Measurements from ENCODE around the gene ADAMTS17.

The ADAMTS17 gene

DNA sequence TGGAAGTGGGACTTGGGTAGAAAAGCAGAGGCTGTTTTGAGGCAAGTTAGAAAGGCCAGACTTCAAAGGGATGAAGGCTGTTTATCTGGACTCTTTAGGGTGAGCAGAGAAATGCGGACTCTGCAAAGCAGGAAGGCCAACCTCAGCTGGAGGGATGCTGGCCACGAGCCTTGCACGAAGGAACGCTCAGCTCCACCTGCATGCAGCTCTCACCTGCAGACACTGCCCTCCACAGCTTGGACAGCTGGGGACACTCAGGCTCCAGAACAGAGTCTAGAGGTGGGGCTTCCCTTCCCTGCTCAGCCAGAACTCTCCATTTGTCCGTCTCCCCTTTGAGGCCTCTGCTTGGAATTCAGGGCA, 229.7 kb downstream of the ADAMTS17 start:
- no peak for DNase-seq (ENCODE audit: low spot score)

DNA sequence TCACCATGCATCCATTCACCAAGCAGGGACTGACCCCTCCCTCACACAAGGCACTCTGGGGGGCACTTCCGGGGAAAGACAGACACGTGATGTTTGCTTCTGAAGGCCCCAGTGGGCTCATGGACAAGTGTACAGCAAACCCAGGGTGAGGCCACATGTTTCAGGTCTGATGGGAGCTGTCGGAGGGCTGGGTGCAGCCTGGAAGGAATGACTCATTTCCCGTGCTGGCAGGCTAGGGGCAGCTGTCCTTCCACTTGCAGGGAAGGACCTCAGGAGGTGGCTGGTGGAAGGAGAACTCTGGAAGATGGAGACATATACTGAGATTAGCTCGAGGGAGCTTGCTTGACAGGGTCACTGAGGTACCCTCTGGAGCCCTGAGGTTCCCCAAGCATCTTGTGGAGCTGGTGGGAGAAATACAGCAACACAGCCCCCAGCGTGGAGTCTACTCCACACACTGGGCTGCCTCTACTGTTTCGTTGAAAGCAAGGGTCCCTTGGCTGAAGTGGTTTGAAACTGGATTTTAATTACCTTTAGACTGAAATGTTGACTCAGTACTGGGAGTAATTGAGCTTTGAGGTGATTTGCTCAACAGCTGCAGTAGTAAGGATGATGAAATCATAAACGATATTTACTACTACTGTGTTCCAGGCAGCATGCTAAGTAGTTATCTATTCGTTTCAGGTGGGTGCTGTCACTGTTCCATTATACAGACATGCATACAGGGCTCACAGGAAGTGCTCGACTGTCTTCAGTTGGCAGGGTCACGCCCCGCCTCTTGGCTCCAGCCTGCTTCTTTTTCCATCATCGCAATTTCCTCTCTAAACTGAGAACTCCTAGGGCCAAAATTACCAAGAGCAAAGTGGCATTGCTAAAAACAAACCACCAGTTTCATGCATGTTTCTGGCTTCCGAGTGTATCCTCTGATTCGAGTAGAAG, 230.4 kb downstream of the ADAMTS17 start:
- peak; percentile 70 for DNase-seq (ENCODE audit: low spot score)

DNA sequence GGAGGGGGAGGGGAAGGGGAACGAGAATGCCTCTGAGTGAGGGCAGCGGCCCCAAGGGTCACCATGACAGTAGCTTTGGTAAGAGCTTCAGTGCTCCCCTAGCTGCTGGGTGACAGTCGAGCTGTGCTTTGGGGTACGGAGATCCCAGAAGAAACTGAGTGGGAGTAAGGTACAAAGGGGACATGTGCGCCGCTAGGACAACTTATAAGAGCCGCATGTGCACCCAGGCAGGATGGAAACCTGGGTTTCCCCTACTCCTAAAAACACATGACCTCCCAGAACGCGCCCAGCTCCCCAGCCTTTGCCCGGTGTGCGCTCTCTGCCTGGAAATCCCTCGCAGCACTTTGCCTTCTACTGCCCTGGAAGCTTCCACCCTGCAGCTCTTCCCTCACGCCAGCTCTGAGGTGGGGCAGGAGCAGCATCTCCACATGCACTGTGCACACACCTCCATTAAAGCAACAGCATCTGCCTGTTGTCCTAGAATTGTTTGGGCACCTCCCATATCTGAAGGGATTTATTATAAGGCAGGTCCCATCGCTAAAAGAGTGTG, 232.2 kb downstream of the ADAMTS17 start:
- DNase-seq (ENCODE audit: low spot score), result no peak

DNA sequence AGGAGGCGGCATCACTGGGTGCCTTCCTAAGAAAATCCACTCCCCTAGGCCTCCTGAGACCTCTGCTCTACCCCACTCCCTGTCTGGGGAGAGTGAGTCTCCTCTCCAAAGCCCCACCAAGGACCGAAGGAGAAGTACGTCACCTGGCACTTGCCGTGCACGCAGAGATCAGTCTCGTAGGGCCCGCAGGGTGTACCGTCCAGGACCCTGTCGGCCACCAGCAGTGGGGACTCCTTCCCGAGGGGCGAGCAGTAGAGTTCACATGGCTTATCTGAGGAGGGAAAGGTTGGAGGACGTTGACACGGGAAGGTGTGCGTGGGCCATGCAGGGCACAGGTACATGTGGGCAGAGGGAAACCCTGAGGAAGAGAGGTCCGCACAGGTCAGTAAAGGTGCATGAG, 232.9 kb downstream of the ADAMTS17 start:
- DNase-seq (ENCODE audit: low spot score), result no peak

DNA sequence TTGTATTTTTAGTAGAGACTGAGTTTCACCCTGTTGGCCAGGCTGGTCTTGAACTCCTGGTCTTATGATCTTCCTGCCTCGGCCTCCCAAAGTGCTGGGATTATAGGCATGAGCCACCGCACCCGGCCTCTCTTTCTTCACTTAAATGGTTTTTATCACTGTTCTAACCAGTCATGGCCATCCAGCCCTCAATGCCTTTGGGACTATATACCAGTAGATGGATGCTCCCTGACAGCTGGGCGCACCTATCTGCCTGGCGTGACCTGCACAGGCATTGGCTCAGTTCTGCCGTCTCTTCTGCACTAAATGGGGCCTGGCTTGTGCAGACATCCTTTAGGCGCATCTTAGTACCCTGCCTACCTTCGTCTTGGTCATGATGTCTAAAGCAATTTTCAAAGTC, 233.4 kb downstream of the ADAMTS17 start:
- DNase-seq (ENCODE audit: low spot score), result no peak

DNA sequence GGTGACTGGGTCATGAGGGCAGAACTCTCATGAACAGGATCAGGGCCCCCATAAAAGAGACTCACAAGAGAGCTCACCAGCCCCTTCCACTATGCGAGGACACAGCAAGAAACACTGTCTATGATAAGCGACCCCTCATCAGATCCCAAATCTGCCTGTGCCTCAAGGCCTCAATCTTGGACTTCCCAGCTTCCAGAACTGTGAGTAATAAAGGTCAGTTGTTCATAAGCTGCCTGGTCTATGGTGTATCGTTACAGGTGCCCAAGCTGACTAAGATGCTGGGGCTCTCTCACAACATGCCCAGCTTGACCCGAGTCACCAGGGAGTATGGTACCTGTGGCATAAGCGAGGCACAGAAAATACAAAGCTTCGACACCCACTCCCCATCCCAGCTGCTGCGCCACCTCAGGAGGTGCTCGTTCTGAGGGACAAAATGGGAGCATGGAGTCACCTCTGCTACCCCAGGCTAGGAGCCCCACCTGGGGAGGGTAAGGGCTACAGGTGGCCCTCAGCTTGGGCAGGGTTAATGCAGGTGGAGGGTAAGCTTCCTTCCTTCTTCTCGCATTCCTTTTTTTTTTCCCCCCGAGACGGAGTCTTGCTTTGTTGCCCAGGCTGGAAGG, 234.1 kb downstream of the ADAMTS17 start:
- no peak for DNase-seq (ENCODE audit: low spot score)

DNA sequence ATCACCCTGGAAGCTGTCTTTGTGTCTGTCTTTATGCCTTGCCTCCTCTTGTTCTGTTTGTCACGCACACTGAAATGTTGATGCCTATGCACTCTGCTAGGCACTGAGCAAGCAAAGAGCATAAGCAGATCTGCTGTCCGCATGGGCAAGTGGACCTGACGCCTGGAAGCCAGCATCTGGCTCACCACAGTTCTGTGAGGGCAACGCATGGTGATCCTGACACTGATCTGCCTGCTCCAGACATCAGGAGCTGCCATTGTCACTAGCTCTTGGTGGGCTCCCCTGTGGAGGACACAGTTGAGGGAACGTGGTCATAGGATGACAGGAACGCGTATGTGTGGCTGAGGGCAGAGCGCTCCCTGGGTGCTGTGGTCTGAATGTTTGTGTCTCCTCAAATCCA, 234.6 kb downstream of the ADAMTS17 start:
- no peak for DNase-seq (ENCODE audit: low spot score)

DNA sequence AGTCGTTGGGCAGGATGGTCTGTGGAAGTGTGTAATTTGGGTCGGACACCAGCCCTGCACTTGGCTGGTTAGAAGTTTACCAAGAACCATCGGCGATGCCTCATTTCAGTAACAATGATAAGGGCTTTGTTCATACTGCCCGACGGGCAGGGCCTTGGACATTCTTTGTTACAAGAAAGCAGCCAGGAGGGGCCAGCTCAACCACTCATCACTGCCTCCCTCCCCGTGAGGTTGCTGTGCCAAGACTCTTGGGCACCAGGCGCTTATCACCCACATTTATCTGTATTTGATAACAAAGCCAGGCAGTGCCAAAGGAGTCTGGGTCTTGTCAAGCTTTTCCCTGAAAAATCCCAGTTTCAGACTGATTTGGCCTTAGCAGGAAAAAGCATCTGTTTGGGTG, 235.0 kb downstream of the ADAMTS17 start:
- no peak for DNase-seq (ENCODE audit: low spot score)

DNA sequence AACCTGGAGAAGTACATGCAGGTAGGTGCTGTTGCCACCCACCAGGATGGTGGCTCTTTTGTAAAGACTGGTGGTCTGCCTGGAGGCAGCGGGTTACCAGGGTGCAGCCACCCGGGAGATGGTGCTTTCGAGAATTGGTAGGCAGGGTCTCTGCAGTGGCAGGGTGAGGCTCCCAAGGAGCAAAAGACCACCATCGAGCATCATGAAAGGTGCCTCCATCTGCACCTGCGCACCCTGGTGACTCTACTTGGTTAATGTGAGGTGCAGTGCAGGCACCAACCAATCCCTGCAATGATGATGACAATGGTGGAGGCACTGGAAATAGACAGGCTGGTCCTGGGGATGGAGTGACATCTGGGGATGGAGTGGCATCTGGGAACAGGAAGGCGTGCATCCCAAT, 236.7 kb downstream of the ADAMTS17 start:
- no peak for DNase-seq (ENCODE audit: low spot score)

DNA sequence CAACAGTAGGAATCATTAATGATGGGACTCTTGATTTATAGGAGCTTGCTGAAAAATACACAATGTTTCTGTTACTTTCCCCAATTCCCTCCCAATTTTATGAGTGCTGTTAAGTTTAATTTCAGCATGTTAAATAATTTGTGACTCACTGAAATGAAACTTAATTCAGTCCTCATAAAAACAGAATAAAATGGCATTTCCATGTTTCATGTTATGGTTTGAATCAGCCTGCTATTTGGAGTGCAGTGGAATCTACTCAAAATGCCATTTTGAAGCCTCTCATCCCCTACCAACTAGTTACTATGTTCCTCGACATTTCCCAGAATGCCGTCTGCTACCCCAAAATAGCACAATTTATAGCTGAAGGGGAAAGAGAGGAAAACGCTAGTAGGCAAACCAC, 237.5 kb downstream of the ADAMTS17 start:
- DNase-seq (ENCODE audit: low spot score), result no peak

DNA sequence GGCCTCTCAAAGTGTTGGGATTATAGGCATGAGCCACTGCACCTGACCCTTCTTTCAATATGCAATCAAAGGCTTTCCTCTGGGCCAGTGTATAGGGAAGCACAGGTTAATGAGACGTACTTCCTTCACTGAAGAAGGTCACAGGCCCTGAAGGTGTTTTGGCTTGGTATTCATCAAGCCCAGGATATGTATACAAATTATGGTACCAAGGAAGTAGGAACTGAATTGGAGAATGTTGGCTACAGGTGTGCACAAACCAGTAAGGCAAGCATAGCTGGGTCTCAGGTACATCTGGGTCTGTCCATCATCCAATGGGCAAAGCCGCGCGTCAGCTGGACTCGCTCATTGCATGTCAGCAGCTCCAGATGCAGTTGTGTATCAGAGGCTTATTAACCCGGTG, 237.9 kb downstream of the ADAMTS17 start:
- DNase-seq (ENCODE audit: low spot score), result no peak

DNA sequence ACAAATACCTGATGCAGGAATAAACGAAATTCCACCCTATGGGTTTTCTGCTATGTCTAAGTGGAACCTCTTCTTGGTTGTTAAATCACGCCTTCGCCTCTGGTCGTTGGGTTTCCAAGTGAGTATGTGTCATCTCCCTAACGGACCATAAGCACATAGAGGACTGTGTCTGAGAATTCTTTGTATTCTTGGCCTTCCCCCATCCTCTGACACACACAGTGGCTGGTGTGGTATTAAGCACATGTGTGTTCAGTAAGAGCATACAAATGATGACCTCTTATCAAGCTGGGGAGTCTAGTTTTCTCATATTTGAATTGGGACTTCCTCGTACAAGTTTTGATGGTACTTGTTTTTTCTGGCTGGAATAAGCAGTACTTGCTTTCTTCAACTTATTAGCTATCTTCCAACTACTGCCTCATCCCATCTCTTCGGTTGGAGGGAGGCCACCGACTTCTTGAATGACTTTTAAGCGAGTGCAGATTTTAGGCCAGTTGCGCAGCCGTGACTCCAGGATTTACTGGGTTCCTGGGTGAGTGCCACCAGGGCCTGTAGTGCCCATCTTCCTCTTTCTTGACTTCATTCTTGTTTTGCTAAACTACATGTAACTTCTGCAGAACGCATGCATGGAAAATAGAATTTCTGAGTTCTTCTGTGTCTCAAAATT, 240.2 kb downstream of the ADAMTS17 start:
- no peak for DNase-seq (ENCODE audit: low spot score)

DNA sequence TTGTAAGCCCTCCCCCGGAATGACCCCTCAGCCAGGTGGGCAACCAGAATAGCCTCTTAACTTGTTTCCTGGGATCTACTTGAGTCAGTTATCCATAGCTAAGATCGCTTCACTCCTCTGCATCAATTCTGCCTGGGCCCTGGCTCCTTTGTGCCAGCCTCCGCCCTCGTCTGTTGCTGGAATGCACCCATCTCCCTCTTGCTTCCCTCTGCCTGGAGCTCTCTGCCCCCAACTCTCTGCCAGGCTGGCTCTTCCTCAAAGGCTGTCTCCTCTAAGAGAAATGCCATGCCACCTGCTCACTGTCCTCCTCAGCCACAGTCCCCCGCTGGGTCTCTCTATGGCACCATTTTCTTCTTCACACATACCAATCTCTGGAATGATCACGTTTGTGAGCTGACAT, 240.8 kb downstream of the ADAMTS17 start:
- DNase-seq (ENCODE audit: low spot score), result no peak

DNA sequence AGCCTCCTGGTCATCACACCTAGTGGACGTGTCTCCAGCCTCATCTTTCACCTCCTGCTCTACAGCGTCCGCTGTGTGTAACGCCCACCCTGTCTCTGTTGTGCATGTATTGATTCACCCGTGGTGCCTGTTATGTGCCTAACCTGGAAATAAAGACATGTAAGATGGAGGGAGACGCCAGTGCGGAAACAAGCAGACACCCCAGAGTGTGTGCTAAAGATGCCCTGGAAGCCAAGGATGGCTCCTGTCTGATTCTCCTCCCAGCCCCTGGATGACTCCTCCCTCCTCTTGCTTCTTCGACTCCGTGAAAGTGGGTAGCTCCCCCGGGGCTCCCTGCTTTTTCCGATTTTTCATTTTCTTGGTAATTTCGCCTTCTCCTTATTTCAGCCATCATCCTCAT, 241.8 kb downstream of the ADAMTS17 start:
- no peak for DNase-seq (ENCODE audit: low spot score)

DNA sequence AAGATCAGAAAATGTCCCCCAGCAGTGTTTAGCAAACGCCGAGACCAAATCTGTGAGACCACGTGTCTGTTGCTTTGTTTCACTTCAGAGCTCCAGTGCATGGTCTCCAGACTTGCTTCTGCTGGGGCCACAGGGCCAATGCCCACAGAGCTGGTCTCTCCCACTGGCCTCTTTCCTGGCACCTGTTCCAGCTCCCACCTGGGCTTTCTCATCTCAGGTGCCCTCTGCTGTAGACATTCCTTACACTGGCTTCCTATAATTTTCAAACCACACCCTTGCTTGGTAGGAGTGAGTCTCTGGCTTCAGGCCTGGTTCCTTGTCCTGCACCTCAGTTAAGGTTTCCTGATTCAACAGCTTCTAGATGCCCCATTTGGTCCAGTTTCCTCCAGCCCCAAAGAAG, 243.1 kb downstream of the ADAMTS17 start:
- no peak for DNase-seq (ENCODE audit: low spot score)

DNA sequence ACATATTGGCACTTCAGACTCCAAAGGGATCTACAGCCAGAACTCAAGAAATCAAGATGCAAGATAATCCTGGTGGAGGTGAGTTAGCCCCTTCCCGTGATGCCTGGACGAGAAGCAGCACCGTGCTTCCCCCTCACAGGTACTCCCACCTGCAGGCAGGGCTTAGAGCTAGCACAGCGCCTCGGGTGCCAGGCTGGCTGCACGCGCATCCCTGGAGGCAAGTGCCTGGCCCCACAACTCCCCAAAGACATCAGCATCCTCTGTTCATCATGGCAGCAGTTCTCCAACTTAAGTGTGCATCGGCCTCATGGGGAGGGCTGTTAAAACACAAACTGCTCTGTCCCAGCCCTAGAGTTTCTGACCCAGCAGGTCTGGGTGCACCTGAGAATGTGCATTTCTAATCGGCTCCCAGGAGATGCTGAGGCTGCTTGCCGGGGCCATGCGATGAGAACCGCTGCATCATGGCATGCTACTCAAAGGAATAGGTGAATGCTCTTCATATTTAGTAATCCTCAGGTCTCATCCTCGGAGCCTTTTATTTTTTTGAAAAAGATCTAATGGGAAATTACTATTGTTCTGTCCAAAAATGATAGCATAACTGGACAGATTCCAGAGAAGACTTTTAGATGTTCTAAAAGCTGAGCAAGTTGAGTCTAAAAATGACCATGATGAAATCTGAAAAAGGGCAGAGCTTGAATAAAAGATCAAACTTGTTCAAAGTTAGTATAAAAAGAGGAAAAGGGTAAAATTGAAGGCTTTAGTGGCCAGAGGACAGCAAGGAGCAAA, 244.2 kb downstream of the ADAMTS17 start:
- no peak for DNase-seq (ENCODE audit: low spot score)

DNA sequence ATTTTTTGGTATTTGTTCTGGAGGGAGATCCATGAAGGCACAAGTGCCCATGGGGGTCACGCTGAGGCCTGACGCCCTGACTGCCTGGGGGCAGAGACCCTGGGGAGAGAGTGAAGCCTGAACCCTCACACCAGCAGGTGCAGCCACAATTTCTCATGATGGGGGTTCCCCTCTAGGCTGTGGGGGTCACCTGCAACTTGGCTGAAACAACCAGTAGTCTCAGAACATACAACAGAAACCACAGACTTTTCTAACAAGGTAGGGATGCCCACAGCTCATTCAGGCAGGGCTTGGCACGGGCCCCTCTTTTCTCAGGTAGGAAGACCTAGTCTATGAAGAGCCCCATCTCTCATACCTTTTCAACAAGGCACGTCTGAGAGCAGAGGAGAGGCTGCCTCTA, 245.1 kb downstream of the ADAMTS17 start:
- no peak for DNase-seq (ENCODE audit: low spot score)

DNA sequence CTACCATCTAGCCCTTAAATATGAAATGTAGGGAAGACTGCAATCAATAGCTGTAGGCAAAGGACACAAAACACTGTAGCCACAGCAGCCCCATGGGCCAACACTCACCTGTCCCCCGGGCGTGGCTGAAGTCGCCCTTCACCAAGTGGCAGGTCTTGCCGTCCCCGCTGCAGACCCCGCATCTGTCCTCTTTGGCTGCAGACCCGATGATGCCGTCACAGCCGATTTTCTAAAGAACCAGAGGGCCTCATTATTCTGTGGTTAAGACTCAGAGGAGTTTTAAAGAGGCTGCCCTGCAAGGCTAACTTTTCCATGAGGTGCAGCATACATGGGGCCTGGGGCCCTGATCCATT, 245.6 kb downstream of the ADAMTS17 start:
- DNase-seq (ENCODE audit: low spot score), result no peak

DNA sequence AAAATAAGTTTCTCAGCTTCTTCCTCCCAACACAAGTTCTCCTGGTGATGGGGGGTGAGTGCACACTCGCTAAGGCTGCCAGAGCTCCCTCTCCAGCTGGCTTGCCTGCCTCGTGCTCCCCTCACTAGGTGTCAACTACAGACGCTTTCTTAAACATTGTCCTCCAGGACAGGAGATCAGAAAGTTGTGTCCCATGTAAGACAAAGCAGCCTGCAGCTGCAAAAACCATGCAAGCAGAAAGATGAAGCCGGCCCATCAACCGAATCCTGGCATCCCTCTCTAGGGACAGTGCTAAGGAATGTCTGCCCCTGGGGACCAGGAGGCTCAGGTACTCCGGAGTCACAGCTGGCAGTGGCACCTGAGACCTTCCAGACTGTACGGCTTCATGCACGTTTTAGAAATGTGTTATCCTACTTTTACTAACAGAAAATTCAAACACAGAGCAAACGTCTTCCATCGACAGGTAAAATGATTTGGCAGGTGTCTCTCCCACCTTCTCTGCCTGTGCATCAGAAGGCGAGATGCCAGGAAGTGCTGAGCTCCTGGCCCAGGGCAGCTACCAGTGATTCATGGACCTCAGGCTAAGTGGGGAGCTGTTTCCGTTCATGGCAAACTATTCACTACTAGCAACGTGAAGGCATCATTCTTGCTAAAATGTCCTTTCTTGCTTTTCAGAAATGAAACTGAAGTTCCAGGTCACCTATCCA, 246.1 kb downstream of the ADAMTS17 start:
- no peak for DNase-seq (ENCODE audit: low spot score)

DNA sequence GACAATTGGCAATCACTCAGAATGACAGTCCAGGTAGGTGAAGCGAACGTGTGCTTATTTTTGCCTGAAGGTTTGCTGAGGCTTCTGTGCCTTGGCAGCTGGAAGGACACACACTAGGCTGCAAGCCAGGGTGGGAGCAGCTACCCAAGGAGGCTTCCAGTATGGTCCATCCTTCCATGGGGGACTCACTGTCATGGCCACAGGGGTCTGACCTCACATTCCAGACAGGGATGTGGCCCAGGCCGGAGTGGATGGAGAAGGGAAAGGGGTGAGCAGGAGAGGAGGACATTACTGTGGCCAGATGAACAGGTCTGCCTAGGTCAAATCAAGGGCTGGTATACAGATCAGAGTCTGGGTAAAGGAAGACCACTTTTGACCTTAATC, 247.7 kb downstream of the ADAMTS17 start:
- no peak for DNase-seq (ENCODE audit: low spot score)

Data from kidney tubule cell (primary cell).